HG02981 (cell line): ENCODE measurements around the gene TPST2.
A peak's percentile ranks its signal among the peaks of the same experiment; 100 is the strongest.
"Not testable (repeated sequence)": the region's sequence is repeated elsewhere in the genome, so short reads cannot be mapped to it uniquely, and the experiment has no call there.

Source experiments
- ATAC-seq: cut with Tn5 transposase; IDR thresholded peaks from one replicate; pipeline ENCODE4 v1.9.1; 2021; ENCODE audit warnings: mild to moderate bottlenecking, moderate library complexity; ENCODE audit not compliant: unreplicated experiment

The TPST2 gene

DNA sequence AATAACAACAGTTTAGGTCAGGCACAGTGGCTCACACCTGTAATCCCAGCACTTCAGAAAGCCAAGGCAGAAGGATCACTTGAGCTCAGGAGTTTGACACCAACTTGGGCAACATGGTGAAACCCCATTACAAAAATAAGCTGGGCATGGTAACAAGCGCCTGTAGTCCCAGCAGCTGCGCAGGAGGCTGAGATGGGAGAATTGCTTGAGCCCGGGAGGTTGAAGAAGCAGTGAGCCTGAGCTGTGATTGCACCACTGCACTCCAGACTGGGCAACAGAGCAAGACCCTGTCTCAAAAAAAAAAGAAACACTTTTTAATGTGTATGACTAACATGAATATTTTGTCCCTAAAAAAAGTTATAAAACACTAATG is 53.2 kb downstream of the TPST2 start:
- ATAC-seq = no peak

DNA sequence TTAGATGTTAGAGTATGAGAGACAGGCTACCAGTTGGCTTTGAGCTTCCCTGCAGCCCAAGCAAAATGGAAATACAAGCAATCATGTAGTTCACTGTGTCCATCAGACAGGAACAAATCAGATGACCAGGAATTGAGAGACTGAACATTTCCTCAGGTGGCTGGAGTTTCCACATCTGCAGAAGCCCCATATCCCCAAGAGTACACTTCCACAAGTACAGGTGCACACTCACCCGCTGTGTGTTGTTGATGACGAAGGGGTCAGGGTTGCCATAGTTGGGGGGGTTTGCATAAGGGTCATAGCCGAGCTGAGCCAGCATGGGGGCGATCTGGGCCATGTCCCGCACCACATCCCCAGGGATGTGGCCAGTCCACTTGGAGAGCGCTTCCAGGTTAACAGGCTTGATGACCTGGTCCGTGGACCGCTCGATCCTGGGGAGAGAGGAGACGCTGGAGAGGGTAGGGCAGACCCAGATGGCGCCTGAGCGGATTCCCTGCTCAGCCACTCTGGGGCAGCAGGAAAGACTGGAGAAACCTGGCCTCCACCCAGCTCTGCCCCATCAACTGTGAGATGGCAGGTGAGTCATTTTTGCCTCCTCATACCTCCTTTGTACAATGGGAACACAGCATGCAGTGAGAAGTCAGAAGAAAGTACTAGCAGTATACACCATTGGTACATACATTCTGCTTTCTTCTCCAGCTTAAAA is 53.7 kb downstream of the TPST2 start:
- no peak for ATAC-seq

DNA sequence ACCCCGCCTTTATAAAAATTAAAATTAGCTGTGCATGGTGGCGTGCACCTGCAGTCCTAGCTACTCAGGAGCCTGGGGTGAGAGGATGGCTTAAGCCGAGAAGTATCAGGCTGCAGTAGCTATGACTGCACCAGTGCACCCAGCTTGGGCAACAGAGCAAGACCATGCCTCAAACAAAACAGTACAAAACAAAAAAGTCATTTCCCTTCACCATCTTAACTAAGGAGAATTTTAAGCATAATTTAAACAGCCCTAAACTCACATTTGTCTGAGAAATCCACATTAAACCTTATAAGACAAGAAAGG is 54.4 kb downstream of the TPST2 start:
- no peak for ATAC-seq

DNA sequence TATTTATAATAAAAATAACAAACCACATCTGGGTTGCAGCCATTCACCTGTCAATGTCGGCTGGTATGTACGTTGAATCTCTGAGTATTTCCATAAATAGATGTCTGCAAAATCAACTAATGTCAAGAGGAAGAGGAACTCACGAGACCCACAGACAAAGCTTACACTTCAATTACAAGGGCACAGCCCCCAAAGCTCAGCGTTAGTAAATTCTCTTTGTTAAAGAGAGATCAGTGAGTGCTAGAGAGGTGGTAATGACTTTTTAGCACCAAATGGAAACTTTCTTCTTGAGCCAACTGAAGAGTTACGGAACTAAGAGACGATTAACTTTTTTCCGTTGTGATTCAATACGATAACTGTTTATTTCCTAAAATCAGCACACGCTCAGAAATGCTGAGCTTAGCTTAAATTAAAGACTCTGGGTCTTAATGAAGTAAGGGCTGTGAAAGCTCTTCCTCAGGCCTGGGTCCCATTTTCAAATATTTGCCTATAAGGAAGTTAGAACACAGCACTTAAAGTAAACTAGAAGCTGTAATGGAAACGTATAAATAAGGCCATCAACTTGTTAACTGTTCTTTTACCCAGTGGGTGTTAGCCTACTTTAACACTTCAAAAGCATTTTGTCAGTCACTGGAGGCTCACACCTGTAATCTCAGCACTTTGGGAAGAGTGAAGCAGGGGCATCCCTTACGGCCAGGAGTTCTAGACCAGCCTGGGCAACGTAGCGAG is 54.9 kb downstream of the TPST2 start:
- ATAC-seq = no peak

DNA sequence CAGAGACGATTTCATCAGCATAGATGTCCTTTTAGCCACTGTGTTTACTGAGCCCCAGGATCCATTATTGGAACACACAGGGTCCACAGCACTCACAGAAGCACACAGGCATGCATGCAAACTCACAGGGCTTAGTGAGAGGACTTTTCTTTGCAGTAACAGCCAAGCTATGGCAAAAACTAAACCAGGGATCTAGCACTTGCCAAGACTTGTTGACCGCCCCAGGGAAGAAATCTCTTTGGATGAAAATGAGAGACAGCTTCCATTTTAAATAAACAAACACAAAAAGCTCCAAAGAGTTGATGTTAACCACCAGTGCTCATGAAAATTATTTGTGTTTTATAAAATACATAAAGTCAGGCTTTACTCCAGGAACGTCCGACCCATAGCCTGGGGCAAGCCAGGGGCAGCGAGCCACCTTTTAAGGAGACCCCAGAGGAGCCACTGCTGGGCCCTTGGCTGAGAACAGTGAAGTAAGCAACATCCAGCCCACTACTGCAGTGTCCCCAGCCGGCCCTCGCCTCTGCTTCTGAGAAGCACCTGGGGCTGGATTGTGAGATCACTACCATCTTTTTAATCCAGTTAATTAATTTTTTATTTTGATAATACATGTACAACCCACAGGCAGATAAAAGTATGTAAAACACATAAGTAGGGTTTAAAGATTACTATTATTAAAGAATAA is 55.6 kb downstream of the TPST2 start:
- ATAC-seq = no peak

DNA sequence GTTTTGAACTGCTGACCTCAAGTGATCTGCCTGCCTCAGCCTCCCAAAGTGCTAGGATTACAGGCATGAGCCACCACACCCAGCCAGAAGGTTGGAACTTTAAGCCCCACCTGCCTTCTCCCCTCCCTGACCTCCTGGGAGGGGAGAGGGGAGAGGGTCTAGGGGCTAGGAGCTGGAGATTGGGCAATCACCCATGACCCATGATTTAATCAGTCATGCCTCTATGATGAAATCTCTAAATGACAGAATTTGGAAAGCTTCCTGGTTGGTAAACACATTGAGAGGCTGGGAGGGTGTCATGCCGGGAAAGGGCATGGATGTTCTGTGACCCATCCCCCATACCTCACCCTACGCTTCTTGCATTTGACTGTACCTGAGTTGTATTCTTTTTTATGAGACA is 60.6 kb downstream of the TPST2 start:
- no peak for ATAC-seq

DNA sequence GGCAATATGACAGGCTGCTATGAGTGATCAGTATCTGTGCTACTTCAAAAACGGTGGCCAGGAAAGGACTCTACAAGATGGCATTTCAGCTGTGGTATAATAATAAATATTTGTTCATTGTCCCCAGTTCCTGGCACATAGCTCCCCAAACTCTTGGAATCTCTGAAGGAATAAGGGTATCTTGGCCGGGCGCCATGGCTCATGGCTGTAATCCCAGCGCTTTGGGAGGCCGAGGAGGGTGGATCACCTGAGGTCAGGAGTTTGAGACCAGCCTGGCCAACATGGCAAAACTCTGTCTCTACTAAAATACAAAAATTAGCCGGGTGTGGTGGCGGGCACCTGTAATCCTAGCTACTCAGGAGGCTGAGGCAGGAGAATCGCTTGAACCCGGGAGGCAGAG is 61.4 kb downstream of the TPST2 start:
- not testable (repeated sequence) for ATAC-seq

DNA sequence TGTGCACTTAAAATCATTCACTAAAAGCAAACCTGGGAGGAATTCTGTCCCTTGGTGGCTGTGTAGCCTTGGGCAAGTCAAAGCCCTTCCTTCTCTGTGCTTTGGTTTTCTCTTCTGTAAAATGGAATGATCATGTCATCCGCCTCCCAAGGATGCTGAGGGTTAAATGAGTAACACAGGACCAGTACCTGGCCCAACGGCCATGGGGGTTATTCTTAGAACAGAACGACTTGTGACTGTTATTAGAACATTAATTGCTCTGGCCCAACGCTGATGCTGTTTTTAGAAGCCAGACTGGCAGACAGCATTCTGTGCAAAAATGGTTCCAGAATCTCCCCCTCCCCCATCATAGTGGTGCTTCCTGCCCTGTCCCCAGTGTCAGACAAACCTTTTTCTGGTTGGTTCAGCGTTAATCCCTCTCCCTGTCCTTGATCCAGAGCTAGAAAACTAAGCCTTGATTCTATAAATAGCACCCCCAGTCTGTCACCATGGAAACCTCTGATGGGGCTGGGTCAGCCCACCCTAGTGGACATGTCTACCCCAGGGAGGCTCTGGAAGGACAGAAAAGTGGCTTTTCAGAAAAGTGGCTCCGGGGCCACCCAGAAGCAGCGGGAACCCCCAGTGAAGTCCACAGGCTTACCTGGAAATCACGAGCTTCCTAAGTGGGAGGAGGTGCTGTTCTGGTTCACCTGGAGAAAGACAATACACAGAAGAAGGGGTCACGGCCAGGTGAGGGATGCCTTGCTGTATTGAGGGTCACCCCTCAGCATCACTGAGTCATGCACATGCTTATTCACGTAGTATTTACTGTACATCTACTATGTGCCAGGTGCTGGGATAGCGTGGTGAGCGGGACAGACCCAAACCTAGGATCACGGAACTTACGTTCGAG is 62.1 kb downstream of the TPST2 start:
- no peak for ATAC-seq

DNA sequence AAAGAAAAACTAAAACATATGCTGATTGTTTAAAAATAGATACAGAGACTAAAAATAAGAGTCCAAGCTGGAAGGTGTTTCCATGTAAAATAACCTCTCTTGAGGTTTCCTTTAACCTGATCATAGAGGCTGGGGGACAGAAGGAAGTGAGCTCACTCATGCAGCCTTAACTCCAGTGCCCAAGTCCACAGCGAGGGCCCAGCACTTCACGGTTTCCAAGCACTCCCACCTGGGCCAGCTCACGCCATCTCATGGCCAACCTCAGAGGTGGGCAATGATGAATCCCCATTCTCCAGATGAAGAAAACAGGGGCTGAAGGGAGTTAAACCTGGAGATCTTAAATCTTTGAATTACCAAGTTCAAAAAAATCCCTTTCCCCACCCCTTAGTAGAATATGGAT is 62.8 kb downstream of the TPST2 start:
- ATAC-seq = no peak

DNA sequence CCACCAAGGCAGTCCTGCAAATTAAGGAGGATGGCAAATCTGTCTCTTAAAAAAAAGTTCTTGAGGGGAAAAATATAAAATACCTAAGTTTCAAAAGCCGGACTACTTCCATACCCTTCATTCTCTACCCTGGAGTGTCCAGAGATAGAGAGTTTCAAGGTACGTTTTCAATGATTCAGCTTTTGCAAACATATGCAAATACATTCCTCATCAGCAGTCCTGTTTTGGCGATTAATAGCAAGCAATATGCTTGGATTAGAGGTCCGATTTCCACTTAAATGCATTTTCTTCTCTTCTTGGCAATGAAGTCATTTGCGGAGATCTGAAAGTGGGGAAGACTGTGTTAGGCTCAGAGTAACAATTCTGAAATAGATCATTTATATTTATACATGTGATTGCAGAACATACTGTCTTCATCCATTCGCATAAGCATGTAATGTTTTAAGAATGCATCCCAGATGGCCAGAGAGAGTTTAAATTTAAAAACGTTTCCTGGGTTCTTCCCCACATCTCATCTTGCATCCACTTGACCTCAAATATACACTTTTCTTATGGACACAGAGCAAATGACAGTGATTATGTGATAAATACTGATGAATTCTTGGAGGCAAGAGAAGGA is 63.9 kb downstream of the TPST2 start:
- no peak for ATAC-seq

DNA sequence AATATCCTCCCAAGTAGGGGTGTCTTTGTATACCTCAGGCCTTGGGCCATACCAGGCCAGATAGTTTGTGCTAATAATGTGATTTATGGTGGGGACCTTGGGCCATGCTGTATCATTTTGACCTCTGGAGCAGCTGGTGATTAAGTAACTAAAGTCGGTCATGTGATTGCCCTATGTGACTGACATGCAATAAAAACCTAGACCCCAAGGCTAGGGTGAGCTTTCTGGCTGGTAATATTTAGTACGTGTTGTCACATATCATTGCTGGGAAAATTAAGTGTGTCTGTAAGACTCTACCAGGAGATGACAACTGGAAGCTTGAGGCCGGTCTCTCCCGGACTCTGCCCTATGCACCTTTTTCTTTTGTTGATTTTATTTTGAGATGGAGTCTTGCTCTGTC is 65.1 kb downstream of the TPST2 start:
- ATAC-seq = no peak

DNA sequence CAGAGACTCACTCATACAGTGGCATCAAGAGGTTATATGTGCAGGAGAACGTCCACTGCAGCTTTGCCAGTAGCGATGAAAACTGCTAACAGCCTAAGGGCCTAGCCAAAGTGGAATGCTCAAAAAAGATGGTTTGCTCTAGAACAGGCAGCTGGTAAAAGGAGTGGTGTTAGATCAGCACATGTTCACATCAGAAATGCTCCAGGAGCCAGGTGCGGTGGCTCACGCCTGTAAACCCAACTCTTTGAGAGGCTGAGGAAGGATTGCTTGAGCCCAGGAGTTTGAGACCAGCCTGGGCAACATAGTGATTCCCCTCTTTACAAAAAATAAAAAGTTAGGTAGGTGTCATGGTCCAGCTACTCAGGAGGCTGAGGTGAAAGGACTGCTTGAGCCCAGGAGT is 67.3 kb downstream of the TPST2 start:
- ATAC-seq = no peak

DNA sequence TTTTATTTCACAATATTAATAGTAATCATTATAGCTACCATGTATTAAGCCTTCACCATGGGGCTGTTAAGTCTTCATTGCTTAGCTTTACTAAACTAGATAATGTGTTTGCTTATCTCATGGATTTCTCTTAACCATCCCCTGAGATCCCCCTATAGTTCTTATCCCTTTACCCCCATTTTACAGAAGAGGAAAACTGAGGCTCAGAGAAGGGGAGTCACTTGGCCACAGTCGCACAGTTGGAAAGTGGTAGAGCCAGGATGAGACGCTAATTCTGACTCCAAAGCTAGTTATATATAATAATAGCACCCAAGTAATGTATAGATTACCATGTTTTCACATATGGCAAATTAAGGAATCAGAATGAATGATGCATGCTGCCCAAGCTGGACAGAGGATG is 67.9 kb downstream of the TPST2 start:
- ATAC-seq = no peak

DNA sequence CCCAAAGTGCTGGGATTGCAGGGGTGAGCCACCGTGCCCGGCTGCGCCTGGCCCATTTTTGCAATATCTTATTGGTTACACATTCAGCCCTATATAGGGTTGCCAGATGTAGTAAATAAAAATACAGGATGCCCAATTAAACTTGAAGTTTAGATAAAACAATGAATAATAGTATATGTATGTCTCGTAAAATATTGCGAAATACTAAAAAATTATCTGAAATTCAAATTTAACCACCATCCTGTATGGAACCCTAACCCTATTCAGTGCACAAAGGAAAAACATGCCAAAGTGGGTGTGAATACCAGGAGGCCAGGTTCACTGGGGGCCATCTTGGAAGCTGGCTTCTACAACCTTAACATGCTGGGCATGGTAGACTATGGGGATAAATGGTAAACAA is 72.5 kb downstream of the TPST2 start:
- no peak for ATAC-seq

DNA sequence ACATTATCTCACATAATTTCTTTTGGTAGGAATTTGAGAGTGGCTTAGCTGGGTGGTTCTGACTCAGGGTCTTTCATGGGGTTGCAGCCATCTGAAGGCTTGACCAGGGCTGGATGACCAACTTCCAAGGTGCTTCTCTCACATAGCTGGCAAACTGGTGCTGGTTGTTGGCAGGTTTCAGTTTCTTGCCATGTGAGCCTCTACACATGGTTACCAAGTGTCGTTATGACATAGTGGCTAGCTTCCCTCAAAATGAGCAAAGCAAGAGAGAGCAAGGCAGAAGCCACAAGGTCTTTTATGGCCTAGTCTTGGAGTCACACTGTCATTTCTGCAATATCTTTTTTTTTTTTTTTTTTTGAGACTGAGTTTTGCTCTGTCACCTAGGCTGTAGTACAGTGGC is 73.4 kb downstream of the TPST2 start:
- no peak for ATAC-seq

DNA sequence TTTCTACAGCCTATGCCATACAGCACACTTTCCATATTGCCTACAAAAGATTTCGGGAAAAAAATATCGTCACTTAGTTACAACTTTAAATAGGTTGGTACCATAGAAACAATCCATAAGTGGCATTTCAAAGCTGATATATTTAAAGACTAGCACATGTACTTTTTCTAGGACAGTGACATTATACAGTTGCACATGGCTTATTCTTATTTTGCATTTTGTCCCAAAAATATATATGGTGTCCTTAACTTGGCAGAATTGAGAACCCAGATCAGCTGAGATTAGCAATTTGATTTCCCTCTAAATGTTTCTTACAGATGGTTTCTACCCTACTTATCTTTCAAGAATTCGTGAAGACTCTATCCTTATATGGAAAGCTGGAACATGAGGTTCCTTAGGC is 74.0 kb downstream of the TPST2 start:
- no peak for ATAC-seq

DNA sequence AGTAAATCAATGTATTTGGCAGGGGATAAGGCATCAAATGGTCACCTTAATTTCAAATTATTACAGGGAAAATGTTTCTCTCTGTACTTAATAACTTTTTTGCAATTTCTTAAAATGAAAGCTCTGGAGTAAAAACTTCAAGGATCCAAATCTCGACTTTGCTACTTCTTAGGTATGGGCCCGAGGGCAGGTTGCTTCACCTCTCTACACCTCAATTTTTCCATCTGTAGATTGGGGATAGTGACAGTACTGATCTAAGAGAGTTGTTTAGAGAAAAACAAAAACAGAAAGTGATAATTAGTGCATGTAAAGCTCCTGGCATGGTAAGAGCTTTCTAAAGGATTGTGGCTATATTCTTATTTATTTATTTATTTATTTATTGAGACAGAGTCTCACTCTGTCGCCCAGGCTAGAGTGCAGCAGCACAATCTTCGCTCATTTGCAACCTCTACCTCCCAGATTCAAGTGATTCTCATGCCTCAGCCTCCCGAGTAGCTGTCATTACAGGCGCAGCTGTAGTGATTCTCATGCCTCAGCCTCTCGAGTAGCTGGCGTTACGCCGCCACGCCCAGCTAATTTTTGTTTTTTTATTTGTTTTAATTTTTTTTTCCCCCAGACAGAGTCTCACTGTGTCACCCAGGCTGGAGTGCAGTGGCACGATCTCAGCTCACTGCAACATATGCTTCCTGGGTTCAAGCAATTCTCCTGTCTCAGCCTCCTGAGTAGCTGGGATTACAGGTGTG is 75.3 kb downstream of the TPST2 start:
- ATAC-seq = no peak

DNA sequence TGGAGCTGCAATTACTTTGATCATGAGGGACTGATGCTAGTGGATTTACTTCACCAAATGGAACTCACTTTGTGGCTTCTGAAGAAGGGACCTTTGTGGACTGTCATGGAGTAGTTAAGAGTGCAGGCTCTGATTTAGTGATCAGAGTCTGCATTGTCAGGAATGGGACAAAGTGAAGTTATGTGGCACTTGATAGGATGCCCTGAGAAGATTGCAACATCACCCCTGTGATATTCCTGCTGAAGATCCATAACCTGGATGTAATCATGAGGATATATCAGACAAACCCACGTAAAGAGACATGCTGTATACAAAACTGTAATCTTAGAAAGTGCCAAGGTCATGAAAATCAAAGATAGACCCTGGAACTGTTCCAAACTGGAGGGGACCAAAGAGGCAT is 76.1 kb downstream of the TPST2 start:
- no peak for ATAC-seq

DNA sequence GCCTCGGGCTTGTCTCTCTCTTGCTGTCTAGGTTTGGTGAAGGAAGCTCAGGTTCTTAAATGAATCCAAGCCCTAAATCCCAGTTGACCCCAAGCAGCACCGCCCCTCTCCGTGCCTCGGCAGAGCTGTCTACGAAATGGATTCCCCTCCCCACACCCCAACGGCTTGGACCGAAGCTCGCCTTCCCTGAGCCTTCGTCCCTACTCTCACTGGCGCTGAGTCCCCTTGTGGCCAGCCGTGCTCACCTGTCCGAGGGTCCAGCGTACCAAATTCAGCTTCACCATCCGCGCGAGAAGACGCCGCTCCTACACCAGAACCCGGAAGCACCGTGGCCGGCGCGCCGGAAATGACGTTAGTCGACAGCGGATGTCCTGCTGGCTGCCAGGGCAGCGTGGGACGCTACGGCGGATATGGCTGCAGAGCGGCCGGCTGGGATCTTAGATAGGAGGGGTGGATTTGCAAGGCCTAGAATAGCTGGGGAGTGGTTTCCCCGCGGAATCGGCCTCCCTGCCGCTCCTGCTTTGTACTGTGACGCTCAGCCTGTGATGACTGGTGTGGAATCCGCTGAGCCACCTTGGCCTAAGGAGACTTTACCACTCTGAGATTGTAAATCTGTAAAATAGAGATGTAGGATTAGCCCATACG is 77.7 kb downstream of the TPST2 start, which contains the start of gene TFIP11:
Gene TFIP11, minus strand, starts transcription at position 325 of the 645 bp plus-strand sequence. CDS start 2,201 bp downstream, outside the sequence.
- peak; percentile 94 for ATAC-seq

DNA sequence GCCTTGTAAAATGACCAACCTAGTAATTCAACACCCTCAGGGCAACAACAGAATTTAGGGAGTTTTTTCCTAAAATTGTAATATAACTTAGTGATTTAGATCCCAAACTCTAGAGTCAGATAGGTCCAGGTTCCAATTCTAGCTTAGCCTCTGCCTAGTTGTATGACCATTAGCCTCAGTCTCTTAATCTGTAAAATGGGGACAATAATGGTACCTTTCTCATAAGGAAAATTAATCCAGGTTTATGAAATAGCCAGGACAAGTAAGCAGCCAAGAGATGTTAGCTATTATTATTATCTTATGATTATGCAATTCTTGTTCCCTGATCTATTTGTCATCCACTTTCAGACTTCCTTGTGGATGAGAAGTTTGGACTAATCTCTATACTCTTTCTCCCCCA is 81.8 kb downstream of the TPST2 start:
- no peak for ATAC-seq
